Amniotic stem cell (primary cell): ENCODE data around the gene ACTG1.

Experiments used
- DNase-seq: peaks from one replicate; lab custom pipeline; 2025; lab: John Stamatoyannopoulos, UW

The ACTG1 gene

DNA sequence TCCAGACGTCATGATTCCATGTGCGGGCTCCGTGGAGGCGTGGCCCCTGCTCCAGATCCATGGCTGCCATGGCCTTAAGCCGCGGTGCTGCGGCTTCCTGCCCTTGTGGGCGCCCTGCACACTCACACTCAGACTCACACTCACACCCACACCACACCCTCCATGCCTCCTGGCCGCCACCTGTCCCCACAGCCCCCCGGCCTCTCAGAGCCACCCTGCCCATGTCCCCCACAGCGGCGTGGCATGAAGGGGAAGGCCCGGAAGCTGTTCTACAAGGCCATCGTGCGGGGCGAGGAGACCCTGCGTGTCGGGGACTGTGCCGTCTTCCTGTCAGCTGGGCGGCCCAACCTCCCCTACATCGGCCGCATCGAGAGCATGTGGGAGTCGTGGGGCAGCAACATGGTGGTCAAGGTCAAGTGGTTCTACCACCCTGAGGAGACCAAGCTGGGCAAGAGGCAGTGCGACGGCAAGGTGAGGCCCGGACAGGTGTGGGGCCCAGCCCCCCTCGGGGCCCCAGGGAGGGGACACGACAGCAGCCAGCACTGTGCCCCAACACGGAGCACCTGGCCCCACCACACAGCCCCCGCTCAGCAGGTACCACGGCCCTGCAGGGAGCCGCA, 50.0 kb downstream of the ACTG1 start:
- no peak for DNase-seq

DNA sequence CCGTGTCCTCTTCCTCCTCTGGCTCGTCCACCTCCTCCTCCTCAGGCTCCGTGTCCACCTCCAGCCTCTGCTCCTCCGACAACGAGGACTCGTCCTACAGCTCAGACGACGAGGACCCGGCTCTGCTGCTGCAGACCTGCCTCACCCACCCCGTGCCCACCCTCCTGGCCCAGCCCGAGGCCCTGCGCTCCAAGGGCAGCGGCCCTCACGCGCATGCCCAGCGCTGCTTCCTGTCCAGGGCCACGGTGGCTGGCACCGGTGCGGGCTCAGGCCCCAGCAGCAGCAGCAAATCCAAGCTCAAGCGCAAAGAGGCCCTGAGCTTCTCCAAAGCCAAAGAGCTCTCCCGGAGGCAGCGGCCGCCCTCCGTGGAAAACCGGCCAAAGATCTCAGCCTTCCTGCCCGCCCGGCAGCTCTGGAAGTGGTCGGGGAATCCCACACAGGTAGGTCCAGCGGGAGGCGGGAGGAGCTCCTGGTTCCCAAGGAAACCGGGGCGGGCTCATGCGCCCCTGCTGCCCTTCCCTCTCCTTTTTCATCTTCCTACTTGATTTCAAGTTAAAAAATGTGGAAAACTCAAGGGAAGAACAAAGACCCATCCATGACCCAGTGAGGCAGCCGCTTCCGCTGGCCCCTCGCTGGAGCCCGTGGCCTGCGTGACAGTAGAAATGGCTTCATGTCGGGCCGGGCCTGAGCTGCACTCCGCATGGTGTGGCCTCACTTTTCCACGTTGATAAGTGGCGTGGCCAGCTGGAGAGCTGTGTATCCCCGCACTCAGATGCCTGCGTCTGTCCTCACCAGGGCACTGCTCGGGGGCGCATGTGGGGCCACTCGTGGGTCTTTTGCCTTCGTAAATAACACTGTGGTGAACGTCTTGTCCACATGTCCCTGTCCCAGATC, 50.7 kb downstream of the ACTG1 start:
- DNase-seq: no peak

DNA sequence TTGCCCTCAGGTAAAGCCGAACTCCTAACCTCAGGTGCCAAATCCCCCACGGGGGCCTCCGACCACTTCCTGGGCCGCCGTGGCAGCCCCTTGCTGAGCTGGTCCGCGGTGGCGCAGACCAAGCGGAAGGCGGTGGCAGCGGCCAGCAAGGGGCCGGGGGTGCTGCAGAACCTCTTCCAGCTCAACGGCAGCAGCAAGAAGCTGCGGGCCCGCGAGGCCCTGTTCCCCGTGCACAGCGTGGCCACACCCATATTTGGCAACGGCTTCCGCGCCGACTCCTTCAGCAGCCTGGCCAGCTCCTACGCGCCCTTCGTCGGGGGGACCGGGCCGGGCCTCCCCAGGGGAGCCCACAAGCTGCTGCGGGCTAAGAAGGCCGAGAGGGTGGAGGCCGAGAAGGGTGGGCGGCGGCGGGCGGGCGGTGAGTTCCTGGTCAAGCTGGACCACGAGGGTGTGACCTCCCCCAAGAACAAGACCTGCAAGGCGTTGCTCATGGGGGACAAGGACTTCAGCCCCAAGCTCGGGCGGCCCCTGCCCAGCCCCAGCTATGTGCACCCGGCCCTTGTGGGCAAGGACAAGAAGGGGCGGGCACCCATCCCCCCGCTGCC, 51.6 kb downstream of the ACTG1 start:
- DNase-seq: no peak
